GM12878 (cell line): ENCODE measurements around the gene NPSR1. TPM values are rescaled to one million over a fixed set of nuclear protein-coding genes. Genes with fewer than 3 reads are reported as not detected.

Experiments
- ATAC-seq: fragments of 200-7000 bp; cut with Tn5 transposase; 3 replicates; pipeline ENCODE4 v1.9.1; 2020; ENCODE audit warnings: mild to moderate bottlenecking, moderate library complexity
- BruUV-seq: library from RNA; stranded (reverse); fragments of 400-500 nt; replicated peaks from 2 replicates; lab custom pipeline; 2021; lab: Mats Ljungman, UMichigan
- CTCF ChIA-PET: fragments of 300-600 bp; sonication (Branson Sonifier 250); formaldehyde crosslinking; extraction: SDS; loops from one replicate; lab custom pipeline; 2021; ENCODE audit warnings: inconsistent platforms; lab: Yijun Ruan, JAX
- POLR2A ChIA-PET: fragments of 350-600 bp; formaldehyde crosslinking; extraction: SDS; loops from one replicate; lab custom pipeline; 2021; ENCODE audit warnings: inconsistent platforms; lab: Charles Lee
- RAD21 ChIA-PET: fragments of 300-600 bp; sonication (Branson Sonifier 250); formaldehyde crosslinking; loops from one replicate; lab custom pipeline; 2023; ENCODE audit warnings: antibody characterized with exemption; ENCODE audit not compliant: unreplicated experiment; lab: Charles Lee
- SMC1A ChIA-PET: fragments of 300-600 bp; sonication (Branson Sonifier 250); formaldehyde crosslinking; loops from one replicate; lab custom pipeline; 2023; ENCODE audit not compliant: unreplicated experiment, uncharacterized antibody; lab: Charles Lee
- DNase-seq: peaks from one replicate; pipeline ENCODE4 v3.0.0-alpha.2; 2011; ENCODE audit warnings: low read depth, low spot score
- FAIRE-seq: peaks from 3 replicates; lab custom pipeline; 2011; peaks lifted over from hg19 to GRCh38; lab: Jason Lieb, UNC
- H2AFZ ChIP-seq: 2 replicates; pipeline ENCODE4 v1.6.0; 2011; ENCODE audit warnings: low read depth, low read length, control low read depth; ENCODE audit not compliant: control insufficient read depth
- H3K27ac ChIP-seq: 2 replicates; pipeline ENCODE4 v1.5.1; 2011; ENCODE audit warnings: control low read depth; ENCODE audit not compliant: control insufficient read depth, insufficient read depth
- H3K27me3 ChIP-seq, 2 experiments: replicated peaks in 1 of 2; 2 replicates each; pipeline versions ENCODE4 v1.6.0 to v1.6.1; 2011; ENCODE audit warnings: low read length in 1 of 2; ENCODE audit not compliant: control insufficient read depth in 2 of 2, insufficient read depth in 2 of 2
- H3K36me3 ChIP-seq, 2 experiments: 2 replicates each; pipeline ENCODE4 v1.5.1; 2011; ENCODE audit warnings: low read length in 1 of 2; ENCODE audit not compliant: control insufficient read depth in 2 of 2, insufficient read depth in 2 of 2
- H3K4me1 ChIP-seq: 2 replicates; pipeline ENCODE4 v1.6.1; 2011; ENCODE audit warnings: mild to moderate bottlenecking, low read length, moderate library complexity, mixed read lengths; ENCODE audit not compliant: control insufficient read depth, insufficient read depth
- H3K4me2 ChIP-seq: 2 replicates; pipeline ENCODE4 v1.6.0; 2011; ENCODE audit warnings: control low read depth; ENCODE audit not compliant: control insufficient read depth, insufficient read depth
- H3K4me3 ChIP-seq: fragments of 200-600 bp; sonication (generic); 2 replicates; pipeline ENCODE4 v1.5.1; 2016
- H3K79me2 ChIP-seq: 2 replicates; pipeline ENCODE4 v1.6.0; 2011; ENCODE audit warnings: low read length; ENCODE audit not compliant: control insufficient read depth, insufficient read depth
- H3K9ac ChIP-seq: 2 replicates; pipeline ENCODE4 v1.8.0; 2011; ENCODE audit warnings: low read length, control low read depth, mixed read lengths; ENCODE audit not compliant: control insufficient read depth, insufficient read depth
- H3K9me3 ChIP-seq: replicated peaks from 3 replicates; pipeline ENCODE4 v1.5.1; 2011; ENCODE audit warnings: mild to moderate bottlenecking, low read length; ENCODE audit not compliant: control insufficient read depth, insufficient read depth
- H4K20me1 ChIP-seq: 2 replicates; pipeline ENCODE4 v1.6.0; 2011; ENCODE audit not compliant: control insufficient read depth, insufficient read depth
- BRCA1 ChIP-seq: IDR thresholded peaks from 2 replicates; pipeline ENCODE4 v1.6.1; 2011; ENCODE audit warnings: low read depth, low read length, improper control_type of control experiment
- CEBPB ChIP-seq, 2 experiments: fragments of 150-350 bp in 1 of 2; IDR thresholded peaks; 2 replicates each; pipeline ENCODE4 v1.6.1; 2012 to 2014; ENCODE audit warnings: low read depth in 2 of 2, low read length in 2 of 2, borderline replicate concordance in 1 of 2, inconsistent platforms in 1 of 2
- EGR1 ChIP-seq, 2 experiments: IDR thresholded peaks; 1 replicate in 1 of 2; 2 replicates in 1 of 2; pipeline ENCODE4 v1.6.1; 2011 to 2012; ENCODE audit warnings: low read depth in 2 of 2, low read length in 2 of 2, borderline replicate concordance in 1 of 2, mild to moderate bottlenecking in 1 of 2, moderate library complexity in 1 of 2
- GATAD2B ChIP-seq: fragments of 450-650 bp; conservative IDR thresholded peaks from 2 replicates; pipeline ENCODE4 v1.6.1; 2017; ENCODE audit warnings: low read depth, mild to moderate bottlenecking, moderate library complexity
- NRF1 ChIP-seq: conservative IDR thresholded peaks from 2 replicates; pipeline ENCODE4 v1.6.1; 2011; ENCODE audit warnings: mild to moderate bottlenecking, low read depth, low read length, improper control_type of control experiment
- PML ChIP-seq: IDR thresholded peaks from 2 replicates; pipeline ENCODE4 v1.6.1; 2012; ENCODE audit warnings: low read length, inconsistent platforms
- POU2F2 ChIP-seq: IDR thresholded peaks from 3 replicates; pipeline ENCODE4 v1.6.1; 2011; ENCODE audit warnings: low read depth, mild to moderate bottlenecking, low read length, borderline replicate concordance
- RCOR1 ChIP-seq: conservative IDR thresholded peaks from 2 replicates; pipeline ENCODE4 v1.6.1; 2012; ENCODE audit warnings: low read depth, low read length, improper control_type of control experiment
- SIN3A ChIP-seq: IDR thresholded peaks from 2 replicates; pipeline ENCODE4 v1.6.1; 2012; ENCODE audit warnings: low read depth, low read length, improper control_type of control experiment
- SREBF1 ChIP-seq: IDR thresholded peaks from 2 replicates; pipeline ENCODE4 v1.6.1; 2012; ENCODE audit warnings: mild to moderate bottlenecking, low read length
- SRF ChIP-seq, 2 experiments: IDR thresholded peaks; 2 replicates each; pipeline ENCODE4 v1.6.1; 2011; ENCODE audit warnings: low read depth in 2 of 2, low read length in 2 of 2, mild to moderate bottlenecking in 1 of 2, moderate library complexity in 1 of 2
- STAT3 ChIP-seq: IDR thresholded peaks from 2 replicates; pipeline ENCODE4 v1.6.1; 2011; ENCODE audit warnings: low read depth, low read length, improper control_type of control experiment
- TAF1 ChIP-seq: IDR thresholded peaks from 2 replicates; pipeline ENCODE4 v1.6.1; 2011; ENCODE audit warnings: mild to moderate bottlenecking, low read depth, low read length, borderline replicate concordance
- WGBS: methylation state at CpG from one replicate; pipeline ENCODE4 v1.1.6; 2016; ENCODE audit warnings: low lambda C conversion rate; ENCODE audit not compliant: insufficient replicate concordance, insufficient coverage; ENCODE audit errors: missing lambda C conversion rate; 5-methylcytosine and 5-hydroxymethylcytosine counted together
- in situ Hi-C: fragments of 300-500 bp; cut with MboI; formaldehyde crosslinking; loops from 9 replicates; pipeline ENCODE4 v1.14.3; 2018; ENCODE audit warnings: mixed read lengths
- intact Hi-C: fragments of 100-400 bp; cut with micrococcal nuclease; formaldehyde crosslinking; loops from one replicate; pipeline ENCODE4 v1.14.2; 2022; ENCODE audit not compliant: unreplicated experiment
- polyA plus RNA-seq, 11 experiments: library from polyadenylated mRNA; depleted of rRNA in 4 of 11; unstranded in 6 of 11; stranded (reverse) in 5 of 11; fragments of >200 nt; fragmentation: Nextera tagmentation in 4 of 11; fragmentation: Illumina TruSeq in 1 of 11; extraction: Ambion mirVana in 4 of 11; extraction: Trizol in 1 of 11; gene quantifications; 1 replicate in 1 of 11; 2 replicates in 10 of 11; pipeline versions ENCODE4 v1.2.1 to v1.2.3, GENCODE V29; 2011 to 2016; ENCODE audit warnings: inconsistent platforms in 2 of 11, missing spikeins in 2 of 11, low read depth in 1 of 11
- total RNA-seq, 4 experiments: library from RNA; depleted of rRNA in 3 of 4; stranded (reverse); fragments of >200 nt in 3 of 4; fragmentation: Illumina TruSeq in 1 of 4; extraction: Trizol in 1 of 4; gene quantifications; 2 replicates each; pipeline versions ENCODE4 v1.2.1 to v1.2.3, GENCODE V29; 2013 to 2021
- TF ChIP-seq, protein P1 (sequence below): IDR thresholded peaks from 2 replicates; pipeline ENCODE4 v1.6.1; 2011; ENCODE audit warnings: borderline replicate concordance, low read depth, mild to moderate bottlenecking, moderate library complexity, mixed read lengths, low read length; ENCODE audit not compliant: insufficient read depth; ENCODE audit errors: extremely low read length

Gene NPSR1
- total and polyA plus RNA-seq, 10 of the 15 experiments (the other 5 are each of a cell fraction or from before 2014, with no cell fraction given): 0.20 TPM; not detected in 9

DNA sequence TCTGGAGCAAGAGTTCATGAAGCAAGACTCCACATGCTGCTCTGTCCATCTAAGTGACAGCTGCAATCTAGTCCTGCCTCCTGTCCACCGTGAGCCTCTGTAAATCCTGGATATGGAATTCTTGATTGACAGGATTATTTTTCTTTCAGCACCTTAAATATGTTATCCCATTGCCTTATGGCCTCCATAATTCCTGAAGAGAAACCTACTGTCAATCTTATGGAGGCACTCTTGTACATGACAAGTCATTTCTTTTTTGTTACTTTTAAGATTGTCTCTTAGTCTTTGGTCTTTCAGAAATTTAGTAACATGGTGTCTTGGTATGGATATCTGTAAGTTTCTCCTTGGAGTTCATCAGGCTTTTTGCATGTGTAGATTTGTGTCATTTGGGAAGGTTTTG is 82.8 kb downstream of the NPSR1 start:
- no peak for TF ChIP-seq NRF1
- TF ChIP-seq EGR1 (IDR thresholded peaks at IDR 0.05; ENCODE audit: borderline replicate concordance in 1 of 2, low read depth in 2 of 2, low read length in 2 of 2): no peak
- TF ChIP-seq PML: no peak
- TF ChIP-seq SREBF1: no peak
- TF ChIP-seq SIN3A: no peak
- TF ChIP-seq GATAD2B: no peak
- no peak for TF ChIP-seq BRCA1
- no peak for TF ChIP-seq SRF (IDR thresholded peaks at IDR 0.05; ENCODE audit: low read depth in 2 of 2, low read length in 2 of 2)
- TF ChIP-seq, protein P1, sequence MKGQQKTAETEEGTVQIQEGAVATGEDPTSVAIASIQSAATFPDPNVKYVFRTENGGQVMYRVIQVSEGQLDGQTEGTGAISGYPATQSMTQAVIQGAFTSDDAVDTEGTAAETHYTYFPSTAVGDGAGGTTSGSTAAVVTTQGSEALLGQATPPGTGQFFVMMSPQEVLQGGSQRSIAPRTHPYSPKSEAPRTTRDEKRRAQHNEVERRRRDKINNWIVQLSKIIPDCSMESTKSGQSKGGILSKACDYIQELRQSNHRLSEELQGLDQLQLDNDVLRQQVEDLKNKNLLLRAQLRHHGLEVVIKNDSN: no peak
- TF ChIP-seq CEBPB (IDR thresholded peaks at IDR 0.05; ENCODE audit: borderline replicate concordance in 1 of 2, low read depth in 2 of 2, low read length in 2 of 2): no peak
- TF ChIP-seq TAF1: no peak
- no peak for TF ChIP-seq POU2F2
- TF ChIP-seq RCOR1: no peak
- no peak for TF ChIP-seq STAT3
- in situ Hi-C loops: no loop called here
- Histone ChIP-seq H3K36me3 (no peaks in the 10 kb centered on the region), H3K27ac (no peak overlapping the region), H2AFZ (no peak overlapping the region), H3K79me2 (no peaks in the 10 kb centered on the region), H3K4me3 (no peak overlapping the region), H3K27me3 (no peaks in the 10 kb centered on the region), H3K4me1 (no peaks in the 10 kb centered on the region), H3K9ac (no peak overlapping the region), H3K4me2 (no peak overlapping the region), H3K9me3 (no peaks in the 10 kb centered on the region; the same call in 2 of the 3 replicates), H4K20me1 (no peaks in the 10 kb centered on the region)
- WGBS: 0% methylated on average over 1 of the region's 1 CpG
- no TSS peak for BruUV-seq
- FAIRE-seq (no peak), ATAC-seq (no peak), DNase-seq (no peak)
- intact Hi-C loops: no loop called here
- RAD21 ChIA-PET: interaction anchor here (2.6 kb wide), 1 partner anchor 16 kb away, joined by 8 read pairs; no protein-coding TSS in a partner anchor
- SMC1A ChIA-PET: interaction anchor here (0.6 to 14.2 kb wide), 6 partner anchors 9 to 54 kb away, joined by 3 to 220 read pairs (median 4); no protein-coding TSS in a partner anchor
- POLR2A ChIA-PET: interaction anchor here (1.0 to 1.3 kb wide), 2 partner anchors 13 to 18 kb away, joined by 3 to 4 read pairs; no protein-coding TSS in a partner anchor
- CTCF ChIA-PET: interaction anchor here (1.3 kb wide), 1 partner anchor 66 kb away, joined by 3 read pairs; no protein-coding TSS in a partner anchor
